Uterine smooth muscle cell (primary cell): ENCODE results near the gene RRP36. TPM values are rescaled to one million over a fixed set of nuclear protein-coding genes. Genes with fewer than 3 reads are reported as not detected.

Experiments
- total RNA-seq: library from RNA; depleted of rRNA; stranded (reverse); fragments of >200 nt; gene quantifications from 2 replicates; pipeline ENCODE4 v1.2.3, GENCODE V29; 2014

The RRP36 gene
- total RNA-seq: 81.2 and 132 TPM in 2 replicates

GRCh38 chr6:43021270-43022047, at the start of gene RRP36:
Gene RRP36, plus strand, starts transcription at chr6:43021623. Its CDS starts 32 bp downstream, at chr6:43021655.

GRCh38 chr6:42978839-42979522, 42.4 kb upstream of the RRP36 start, which contains the start of gene PEX6:
Gene PEX6, minus strand, starts transcription at chr6:42979181. Its CDS starts 31 bp downstream, at chr6:42979150.

GRCh38 chr6:42984001-42984923, 37.2 kb upstream of the RRP36 start, which contains the start of gene PPP2R5D:
Gene PPP2R5D, plus strand, starts transcription at chr6:42984570. Its CDS starts 108 bp downstream, at chr6:42984678.

GRCh38 chr6:43013843-43014433, 7.5 kb upstream of the RRP36 start, which contains the start of the genes KLHDC3 and MEA1:
Gene KLHDC3, plus strand, starts transcription at chr6:43014249. Its CDS starts 2,944 bp downstream, at chr6:43017193.
Gene MEA1, minus strand, starts transcription at chr6:43013946. Its CDS starts 133 bp downstream, at chr6:43013813.

GRCh38 chr6:43053545-43054205, 32.3 kb downstream of the RRP36 start, which contains the start of gene CUL7:
Gene CUL7, minus strand, starts transcription at chr6:43053851. Its CDS starts 1,063 bp downstream, at chr6:43052788.

GRCh38 chr6:43059168-43060033, 38.0 kb downstream of the RRP36 start, which contains the start of the genes KLC4 and MRPL2:
Gene KLC4, plus strand, starts transcription at chr6:43059631. Its CDS starts 1,705 bp downstream, at chr6:43061336.
Gene MRPL2, minus strand, starts transcription at chr6:43059434. Its CDS starts 53 bp downstream, at chr6:43059381.

GRCh38 chr6:43075670-43076463, 54.4 kb downstream of the RRP36 start, which contains the start of gene PTK7:
Gene PTK7, plus strand, starts transcription at chr6:43076314. Its CDS starts 175 bp downstream, at chr6:43076489.

Other genes starting within 250 kb of the RRP36 start
- 3.9 and 4.6 TPM in 2 replicates for gene BICRAL, start 239.6 kb upstream of the RRP36 start, total RNA-seq
- 116 and 145 TPM in 2 replicates for gene RPL7L1, start 142.0 kb upstream of the RRP36 start, total RNA-seq
- gene PTCRA, start 105.6 kb upstream of the RRP36 start, total RNA-seq: not detected in 2 replicates
- 19.0 and 36.5 TPM in 2 replicates for gene CNPY3, start 92.1 kb upstream of the RRP36 start, total RNA-seq
- gene GNMT, start 60.9 kb upstream of the RRP36 start, total RNA-seq: 0.25 TPM in 1 of 2 replicates, not detected in the other
- gene PEX6, start 42.4 kb upstream of the RRP36 start, total RNA-seq: 24.9 and 68.6 TPM in 2 replicates
- 23.7 and 40.4 TPM in 2 replicates for gene PPP2R5D, start 37.1 kb upstream of the RRP36 start, total RNA-seq
- gene MEA1, start 7.7 kb upstream of the RRP36 start, total RNA-seq: 67.7 and 89.1 TPM in 2 replicates
- gene KLHDC3, start 7.4 kb upstream of the RRP36 start, total RNA-seq: 59.6 and 66.2 TPM in 2 replicates
- 58.9 and 83.6 TPM in 2 replicates for gene CUL7, start 32.2 kb downstream of the RRP36 start, total RNA-seq
- gene MRPL2, start 37.8 kb downstream of the RRP36 start, total RNA-seq: 18.0 and 25.0 TPM in 2 replicates
- gene KLC4, start 38.0 kb downstream of the RRP36 start, total RNA-seq: 11.8 and 19.5 TPM in 2 replicates
- gene PTK7, start 54.7 kb downstream of the RRP36 start, total RNA-seq: 58.0 and 166 TPM in 2 replicates
- 20.7 and 21.4 TPM in 2 replicates for gene SRF, start 149.6 kb downstream of the RRP36 start, total RNA-seq
- 26.0 and 39.2 TPM in 2 replicates for gene CUL9, start 160.6 kb downstream of the RRP36 start, total RNA-seq
- 62.9 and 63.7 TPM in 2 replicates for gene DNPH1, start 207.9 kb downstream of the RRP36 start, total RNA-seq
- gene TTBK1, start 221.9 kb downstream of the RRP36 start, total RNA-seq: under 0.01 TPM in 1 of 2 replicates, not detected in the other